K562 (cell line): ENCODE results near the gene UBXN10. TPM values are rescaled to one million over a fixed set of nuclear protein-coding genes. Genes with fewer than 3 reads are reported as not detected.

Experiments
- ATAC-seq: fragments of 200-7000 bp; cut with Tn5 transposase; 3 replicates; pipeline ENCODE4 v1.9.1; 2020; ENCODE audit warnings: moderate library complexity
- BruUV-seq: library from RNA; stranded (reverse); fragments of 400-500 nt; replicated peaks from 2 replicates; lab custom pipeline; 2021; lab: Mats Ljungman, UMichigan
- CTCF ChIA-PET: fragments of 300-600 bp; formaldehyde crosslinking; extraction: SDS; loops from one replicate; lab custom pipeline; 2021; ENCODE audit warnings: low intra/inter-chr PET ratio; lab: Yijun Ruan, JAX
- POLR2A ChIA-PET: fragments of 300-600, 350-650 bp; sonication (Branson Sonifier 250); formaldehyde crosslinking; extraction: SDS; loops from one replicate; lab custom pipeline; 2021; ENCODE audit warnings: antibody characterized with exemption, inconsistent platforms; lab: Yijun Ruan, JAX
- DNase-seq, 4 experiments: peaks; one replicate each; pipeline versions ENCODE4 v3.0.0 to v3.0.0-alpha.2; 2011 to 2018; ENCODE audit warnings: low spot score in 3 of 4, mixed read lengths in 3 of 4; ENCODE audit errors: extremely low read depth in 1 of 4
- FAIRE-seq: peaks from 2 replicates; lab custom pipeline; 2011; peaks lifted over from hg19 to GRCh38; lab: Jason Lieb, UNC
- H2AFZ ChIP-seq: 2 replicates; pipeline ENCODE4 v1.6.0; 2011; ENCODE audit warnings: low read depth, low read length, control low read depth, inconsistent platforms
- H3K27ac ChIP-seq: fragments of 200-600 bp; 3 replicates; pipeline ENCODE4 v1.8.0; 2011; ENCODE audit warnings: low read depth, mild to moderate bottlenecking, control low read depth, inconsistent platforms, low read length, moderate library complexity, mixed read lengths; ENCODE audit errors: extremely low read depth
- H3K27me3 ChIP-seq, 2 experiments: fragments of 300-600 bp in 1 of 2; 2 replicates in 1 of 2; 3 replicates in 1 of 2; pipeline versions ENCODE4 v1.6.0 to v1.8.0; 2011; ENCODE audit warnings: inconsistent platforms in 2 of 2, low read length in 2 of 2, mild to moderate bottlenecking in 1 of 2, mixed read lengths in 1 of 2, moderate library complexity in 1 of 2; ENCODE audit not compliant: control insufficient read depth in 2 of 2, insufficient read depth in 2 of 2
- H3K36me3 ChIP-seq: fragments of 300-600 bp; 3 replicates; pipeline ENCODE4 v1.8.0; 2011; ENCODE audit warnings: mild to moderate bottlenecking, low read length, inconsistent platforms; ENCODE audit not compliant: control insufficient read depth, insufficient read depth
- H3K4me1 ChIP-seq, 2 experiments: fragments of 200-600 bp in 1 of 2; replicated peaks in 1 of 2; 2 replicates in 1 of 2; 3 replicates in 1 of 2; pipeline versions ENCODE4 v1.5.1 to v1.8.0; 2011; ENCODE audit warnings: inconsistent platforms in 2 of 2, low read length in 2 of 2, mild to moderate bottlenecking in 1 of 2, mixed read lengths in 1 of 2, moderate library complexity in 1 of 2; ENCODE audit not compliant: control insufficient read depth in 2 of 2, insufficient read depth in 2 of 2
- H3K4me2 ChIP-seq: 2 replicates; pipeline ENCODE4 v1.6.1; 2011; ENCODE audit warnings: low read length, control low read depth, inconsistent platforms, mixed read lengths; ENCODE audit not compliant: insufficient read depth
- H3K4me3 ChIP-seq: fragments of 200-600 bp; sonication (generic), shearing (Covaris generic); 2 replicates; pipeline ENCODE4 v1.5.1; 2016; ENCODE audit warnings: control low read depth, inconsistent platforms
- H3K79me2 ChIP-seq: fragments of 200-600 bp; 3 replicates; pipeline ENCODE4 v1.8.0; 2011; ENCODE audit warnings: low read length, inconsistent platforms; ENCODE audit not compliant: control insufficient read depth, insufficient read depth
- H3K9ac ChIP-seq, 2 experiments: 2 replicates each; pipeline versions ENCODE4 v1.6.0 to v1.6.1; 2011; ENCODE audit warnings: low read depth in 2 of 2, low read length in 2 of 2, control low read depth in 1 of 2, inconsistent platforms in 1 of 2, mild to moderate bottlenecking in 1 of 2, mixed read lengths in 1 of 2; ENCODE audit not compliant: insufficient read depth in 1 of 2
- H3K9me1 ChIP-seq: one replicate; pipeline ENCODE4 v1.6.0; 2011; ENCODE audit warnings: inconsistent platforms, mild to moderate bottlenecking, low read length, moderate library complexity; ENCODE audit not compliant: control insufficient read depth, insufficient read depth
- H3K9me3 ChIP-seq: replicated peaks from 2 replicates; pipeline ENCODE4 v1.5.1; 2011; ENCODE audit warnings: low read depth, low read length, inconsistent platforms; ENCODE audit not compliant: control insufficient read depth, insufficient read depth
- H4K20me1 ChIP-seq: replicated peaks from 2 replicates; pipeline ENCODE4 v1.6.1; 2011; ENCODE audit warnings: low read length, inconsistent platforms, mixed read lengths; ENCODE audit not compliant: control insufficient read depth, insufficient read depth
- CBFA2T3 ChIP-seq: fragments of 450-650 bp; IDR thresholded peaks from 2 replicates; pipeline ENCODE4 v1.6.1; 2017
- CREM ChIP-seq: IDR thresholded peaks from 2 replicates; pipeline ENCODE4 v1.6.1; 2014; ENCODE audit warnings: antibody characterized with exemption, low read depth
- HNRNPUL1 ChIP-seq: fragments of 200-400 bp; formaldehyde crosslinking; IDR thresholded peaks from 2 replicates; pipeline ENCODE4 v1.6.1; 2017; ENCODE audit warnings: low read length
- IRF1 ChIP-seq: sonication (generic); formaldehyde crosslinking; IDR thresholded peaks from 2 replicates; pipeline ENCODE4 v1.8.0; 2022; ENCODE audit warnings: missing genetic modification reagents, mild to moderate bottlenecking, borderline replicate concordance
- KAT7 ChIP-seq: sonication (generic); formaldehyde crosslinking; IDR thresholded peaks from 2 replicates; pipeline ENCODE4 v1.8.0; 2022; ENCODE audit warnings: missing genetic modification reagents, mild to moderate bottlenecking, borderline replicate concordance
- MAFG ChIP-seq: fragments of 450-650 bp; conservative IDR thresholded peaks from 2 replicates; pipeline ENCODE4 v1.6.1; 2016; ENCODE audit warnings: missing genetic modification characterization, missing compliant biosample characterization
- MITF ChIP-seq: IDR thresholded peaks from 2 replicates; pipeline ENCODE4 v1.6.1; 2014; ENCODE audit warnings: antibody characterized with exemption
- NBN ChIP-seq: fragments of 450-650 bp; IDR thresholded peaks from 2 replicates; pipeline ENCODE4 v1.6.1; 2016; ENCODE audit warnings: low read depth, mild to moderate bottlenecking
- POLR3A ChIP-seq: IDR thresholded peaks from 2 replicates; pipeline ENCODE4 v1.6.1; 2011; ENCODE audit warnings: borderline replicate concordance, mild to moderate bottlenecking, moderate library complexity; ENCODE audit not compliant: insufficient read length, insufficient read depth; ENCODE audit errors: extremely low read depth
- TCF7 ChIP-seq: sonication (generic); IDR thresholded peaks from 2 replicates; pipeline ENCODE4 v1.6.1; 2016; ENCODE audit warnings: antibody characterized with exemption, borderline replicate concordance
- THRB ChIP-seq: fragments of 450-650 bp; formaldehyde crosslinking; conservative IDR thresholded peaks from 2 replicates; pipeline ENCODE4 v1.4.0; 2022; ENCODE audit warnings: mild to moderate bottlenecking, missing genetic modification characterization
- ZFPM2 ChIP-seq: fragments of 250-450 bp; sonication (Bioruptor Pico); IDR thresholded peaks from 2 replicates; pipeline ENCODE4 v1.5.1; 2022; ENCODE audit warnings: mild to moderate bottlenecking
- ZNF143 ChIP-seq: sonication (generic); formaldehyde crosslinking; IDR thresholded peaks from 2 replicates; pipeline ENCODE4 v1.9.0; 2022; ENCODE audit warnings: mild to moderate bottlenecking, missing genetic modification reagents
- ZNF668 ChIP-seq: fragments of 250-450 bp; sonication (Bioruptor Pico); IDR thresholded peaks from 2 replicates; pipeline ENCODE4 v1.8.0; 2022; ENCODE audit warnings: mild to moderate bottlenecking, inconsistent platforms
- WGBS: fragments of 100-300 bp; shearing (Covaris generic); methylation state at CpG from one replicate; pipeline ENCODE4 v1.1.6; 2016; ENCODE audit warnings: low coverage, mixed read lengths; ENCODE audit not compliant: insufficient coverage; ENCODE audit errors: missing lambda C conversion rate; 5-methylcytosine and 5-hydroxymethylcytosine counted together
- in situ Hi-C: fragments of 300-500 bp; cut with MboI; formaldehyde crosslinking; loops from 4 replicates; pipeline ENCODE4 v1.15.0; 2018; ENCODE audit warnings: inconsistent platforms, mixed read lengths
- intact Hi-C: fragments of 100-400 bp; cut with micrococcal nuclease; formaldehyde crosslinking; loops from 2 replicates; pipeline ENCODE4 v1.14.2; 2022
- polyA plus RNA-seq, 8 experiments: library from polyadenylated mRNA; depleted of rRNA in 4 of 8; stranded (reverse) in 5 of 8; unstranded in 3 of 8; fragments of >200 nt; fragmentation: Nextera tagmentation in 2 of 8; fragmentation: Illumina TruSeq in 1 of 8; extraction: Ambion mirVana in 2 of 8; extraction: Trizol in 1 of 8; gene quantifications; 2 replicates each; pipeline versions ENCODE4 v1.2.1 to v1.2.3, GENCODE V29; 2011 to 2014; ENCODE audit warnings: inconsistent platforms in 1 of 8, missing spikeins in 1 of 8
- total RNA-seq, 7 experiments: library from RNA; depleted of rRNA in 6 of 7; stranded (reverse); fragments of >200 nt in 6 of 7; fragmentation: Illumina TruSeq in 2 of 7; extraction: Trizol in 2 of 7; gene quantifications; 2 replicates each; pipeline versions ENCODE4 v1.2.1 to v1.2.3, GENCODE V29; 2011 to 2021; ENCODE audit warnings: low replicate concordance in 1 of 7

UBXN10 gene
- total and polyA plus RNA-seq, 9 of the 15 experiments (the other 6 are each of a cell fraction or from before 2014, with no cell fraction given) = 10.7 to 17.7 (median 13.6) TPM

GRCh38 chr1:20141001-20141400 is 44.9 kb upstream of the UBXN10 start:
- Histone ChIP-seq H3K4me1 (no peaks in the 10 kb centered on the region), H3K9me1 (no peaks in the 10 kb centered on the region), H3K4me3 (no peak overlapping the region), H3K9me3 (no peaks in the 10 kb centered on the region), H3K79me2 (no peaks in the 10 kb centered on the region), H3K27ac (no peak overlapping the region), H4K20me1 (no peaks in the 10 kb centered on the region; the same call in 1 of the 2 replicates), H3K27me3 (peaks cover 6 to 78% of the 10 kb centered on the region in 2 experiments; a peak in 4 of 5 replicates), H3K4me2 (no peak overlapping the region), H3K36me3 (no peaks in the 10 kb centered on the region), H3K9ac (no peak overlapping the region), H2AFZ (no peak overlapping the region)
- ATAC-seq = no peak
- FAIRE-seq = no peak
- TF ChIP-seq POLR3A = no peak
- 0 out of 2 replicates have a peak, but pooled peaks have one; percentile 24 for TF ChIP-seq THRB
- 0% methylated on average over 9 of the region's 9 CpGs for WGBS
- ChIA-PET POLR2A (no interaction called here), CTCF (no interaction called here)
- BruUV-seq = no TSS peak
- DNase-seq = no peak
- in situ Hi-C loops (no loop called here), intact Hi-C loops (no loop called here)

GRCh38 chr1:20141466-20141865 is 44.4 kb upstream of the UBXN10 start:
- BruUV-seq = no TSS peak
- no peaks in the 10 kb centered on the region for H3K4me1 ChIP-seq
- ATAC-seq (no peak), DNase-seq (no peak), FAIRE-seq (no peak)
- no peak overlapping the region for H3K4me3 ChIP-seq
- in situ Hi-C loops = no loop called here
- H3K9ac ChIP-seq = no peak overlapping the region
- POLR2A ChIA-PET = no interaction called here
- no peak overlapping the region for H2AFZ ChIP-seq
- no peaks in the 10 kb centered on the region for H3K79me2 ChIP-seq
- H3K9me1 ChIP-seq = no peaks in the 10 kb centered on the region
- CTCF ChIA-PET = no interaction called here
- no peak overlapping the region for H3K4me2 ChIP-seq
- WGBS = 1% methylated on average over 7 of the region's 7 CpGs
- H4K20me1 ChIP-seq = no peaks in the 10 kb centered on the region; the same call in 1 of the 2 replicates
- no peaks in the 10 kb centered on the region for H3K36me3 ChIP-seq
- H3K27ac ChIP-seq = no peak overlapping the region
- H3K27me3 ChIP-seq = peaks cover 6 to 79% of the 10 kb centered on the region in 2 experiments; a peak in 4 of 5 replicates
- intact Hi-C loops = no loop called here
- H3K9me3 ChIP-seq = no peaks in the 10 kb centered on the region
- TF ChIP-seq KAT7 = no peak
- TF ChIP-seq MAFG (tag) = no peak
- TF ChIP-seq TCF7 = no peak
- no peak for TF ChIP-seq MITF
- no peak for TF ChIP-seq ZNF143
- TF ChIP-seq ZFPM2 (CRISPR knock-in tag) = no peak
- TF ChIP-seq CREM = no peak
- TF ChIP-seq ZNF668 (CRISPR knock-in tag) = no peak
- no peak for TF ChIP-seq IRF1
- no peak for TF ChIP-seq NBN
- TF ChIP-seq HNRNPUL1 = no peak
- TF ChIP-seq CBFA2T3 = no peak
